Measurements from ENCODE around the gene MAST2. TPM values are rescaled to one million over a fixed set of nuclear protein-coding genes. Genes with fewer than 3 reads are reported as not detected.

The MAST2 gene
- total RNA-seq (2014; rRNA removed; shearing (Covaris generic)): 19.1 TPM in 2 replicates
- polyA plus RNA-seq (2016; fragmentation: Nextera tagmentation; extraction: Ambion mirVana): 13.6 and 14.2 TPM in 2 replicates

- 0 to 2% methylated on average over 15 to 47 of the region's 58 CpGs for WGBS, 2 experiments (ENCODE audit: low coverage in 1 of 2, low lambda C conversion rate in 2 of 2, missing lambda C conversion rate in 2 of 2)
- H3K4me1 ChIP-seq (ENCODE audit: insufficient read depth): peaks cover 18% of the 10 kb centered on the region
- peak within 1 kb of the TSS; percentile 92 for H3K9ac ChIP-seq
- H3K36me3 ChIP-seq (ENCODE audit: low read depth): no peaks in the 10 kb centered on the region
- no peaks in the 10 kb centered on the region for H3K9me3 ChIP-seq (ENCODE audit: low read depth)
- peaks cover 45% of the 10 kb centered on the region for H3K79me2 ChIP-seq (ENCODE audit: insufficient read depth)
- in situ Hi-C loops (cut with MboI): no loop called here
- DNase-seq: peak; percentile 97
- H3K4me3 ChIP-seq: peak within 1 kb of the TSS; percentile 86
- H3K27me3 ChIP-seq (replicated peaks; ENCODE audit: insufficient read depth): no peaks in the 10 kb centered on the region
- H3K9me2 ChIP-seq (ENCODE audit: insufficient read depth): no peaks in the 10 kb centered on the region
- H4K20me1 ChIP-seq (ENCODE audit: insufficient read depth): no peaks in the 10 kb centered on the region
- peaks cover 13% of the 10 kb centered on the region for H3F3A ChIP-seq (ENCODE audit: insufficient read depth)
- peak within 1 kb of the TSS; percentile 97 for H3K4me2 ChIP-seq (ENCODE audit: unreplicated experiment)
- H2AFZ ChIP-seq: peak within 1 kb of the TSS; percentile 96
- TF ChIP-seq EZH2phosphoT487 (IDR thresholded peaks at IDR 0.05; ENCODE audit: insufficient read depth, low read depth): no peak
- no peak for TF ChIP-seq EZH2 (IDR thresholded peaks at IDR 0.05; ENCODE audit: insufficient read depth, poor library complexity, severe bottlenecking)
- peak within 1 kb of the TSS; percentile 97 for H3K27ac ChIP-seq
Observed at GRCh38 chr1:45803299-45803780, at the start of gene MAST2. MAST2 (plus strand) TSS chr1:45803612; CDS start chr1:45803896, 284 bp downstream.

- H3K36me3 ChIP-seq (ENCODE audit: low read depth): no peaks in the 10 kb centered on the region
- H3K27ac ChIP-seq: no peak overlapping the region
- H3K9me2 ChIP-seq (ENCODE audit: insufficient read depth): no peaks in the 10 kb centered on the region
- no peak overlapping the region for H2AFZ ChIP-seq
- no peaks in the 10 kb centered on the region for H3K9me3 ChIP-seq (ENCODE audit: low read depth)
- no peaks in the 10 kb centered on the region for H3F3A ChIP-seq (ENCODE audit: insufficient read depth)
- no peaks in the 10 kb centered on the region for H3K79me2 ChIP-seq (ENCODE audit: insufficient read depth)
- H3K9ac ChIP-seq: no peak overlapping the region
- WGBS, 2 experiments (ENCODE audit: low coverage in 1 of 2, low lambda C conversion rate in 2 of 2, missing lambda C conversion rate in 2 of 2): 79 to 86% methylated on average over 5 of the region's 5 CpGs
- no peaks in the 10 kb centered on the region; the same call in 1 of the 2 replicates for H3K4me1 ChIP-seq (ENCODE audit: insufficient read depth)
- H3K4me2 ChIP-seq (ENCODE audit: unreplicated experiment): no peak overlapping the region
- H3K4me3 ChIP-seq: no peak overlapping the region
- TF ChIP-seq EZH2 (IDR thresholded peaks at IDR 0.05; ENCODE audit: insufficient read depth, poor library complexity, severe bottlenecking): no peak
- no peak for TF ChIP-seq EZH2phosphoT487 (IDR thresholded peaks at IDR 0.05; ENCODE audit: insufficient read depth, low read depth)
- no peak for DNase-seq
- no peaks in the 10 kb centered on the region for H4K20me1 ChIP-seq (ENCODE audit: insufficient read depth)
- in situ Hi-C loops (cut with MboI): no loop called here
- no peaks in the 10 kb centered on the region for H3K27me3 ChIP-seq (replicated peaks; ENCODE audit: insufficient read depth)
Observed at GRCh38 chr1:45755697-45756096, 47.7 kb upstream of the MAST2 start.

- no peaks in the 10 kb centered on the region for H3K27me3 ChIP-seq (replicated peaks; ENCODE audit: insufficient read depth)
- no peaks in the 10 kb centered on the region for H3F3A ChIP-seq (ENCODE audit: insufficient read depth)
- TF ChIP-seq EZH2phosphoT487 (IDR thresholded peaks at IDR 0.05; ENCODE audit: insufficient read depth, low read depth) (no peak), EZH2 (IDR thresholded peaks at IDR 0.05; ENCODE audit: insufficient read depth, poor library complexity, severe bottlenecking) (no peak)
Observed at GRCh38 chr1:45762291-45762690, 41.1 kb upstream of the MAST2 start.

GRCh38 chr1:45765999-45766792, 37.2 kb upstream of the MAST2 start:
- H4K20me1 ChIP-seq (ENCODE audit: insufficient read depth): no peaks in the 10 kb centered on the region
- H3F3A ChIP-seq (ENCODE audit: insufficient read depth): no peaks in the 10 kb centered on the region
- TF ChIP-seq EZH2phosphoT487 (IDR thresholded peaks at IDR 0.05; ENCODE audit: insufficient read depth, low read depth): no peak
- no peak for TF ChIP-seq EZH2 (IDR thresholded peaks at IDR 0.05; ENCODE audit: insufficient read depth, poor library complexity, severe bottlenecking)
- peaks cover 17% of the 10 kb centered on the region for H3K4me1 ChIP-seq (ENCODE audit: insufficient read depth)
- no peak overlapping the region for H3K27ac ChIP-seq
- H3K79me2 ChIP-seq (ENCODE audit: insufficient read depth): no peaks in the 10 kb centered on the region
- no peaks in the 10 kb centered on the region for H3K27me3 ChIP-seq (replicated peaks; ENCODE audit: insufficient read depth)
- WGBS, 2 experiments (ENCODE audit: low coverage in 1 of 2, low lambda C conversion rate in 2 of 2, missing lambda C conversion rate in 2 of 2): 66 to 68% methylated on average over 13 of the region's 13 CpGs
- no peak overlapping the region for H3K9ac ChIP-seq
- no peaks in the 10 kb centered on the region for H3K9me3 ChIP-seq (ENCODE audit: low read depth)
- no peak overlapping the region; the same call in 1 of the 2 replicates for H2AFZ ChIP-seq
- no peaks in the 10 kb centered on the region for H3K36me3 ChIP-seq (ENCODE audit: low read depth)
- in situ Hi-C loops (cut with MboI): no loop called here
- DNase-seq: no peak
- no peak overlapping the region for H3K4me3 ChIP-seq
- H3K9me2 ChIP-seq (ENCODE audit: insufficient read depth): no peaks in the 10 kb centered on the region
- H3K4me2 ChIP-seq (ENCODE audit: unreplicated experiment): no peak overlapping the region

More at GRCh38 chr1:45762291-45762690, 41.1 kb upstream of the MAST2 start:
- Histone ChIP-seq H3K27ac (no peak overlapping the region), H3K9ac (no peak overlapping the region), H3K4me3 (no peak overlapping the region), H3K4me1 (ENCODE audit: insufficient read depth) (peaks cover 5% of the 10 kb centered on the region), H3K4me2 (ENCODE audit: unreplicated experiment) (no peak overlapping the region), H3K79me2 (ENCODE audit: insufficient read depth) (no peaks in the 10 kb centered on the region), H4K20me1 (ENCODE audit: insufficient read depth) (no peaks in the 10 kb centered on the region), H3K9me2 (ENCODE audit: insufficient read depth) (no peaks in the 10 kb centered on the region), H3K36me3 (ENCODE audit: low read depth) (no peaks in the 10 kb centered on the region), H3K9me3 (ENCODE audit: low read depth) (no peaks in the 10 kb centered on the region), H2AFZ (no peak overlapping the region)
- 46 to 56% methylated on average over 3 of the region's 3 CpGs for WGBS, 2 experiments (ENCODE audit: low coverage in 1 of 2, low lambda C conversion rate in 2 of 2, missing lambda C conversion rate in 2 of 2)
- DNase-seq: no peak
- in situ Hi-C loops (cut with MboI): no loop called here

All from GM23248 (cell line).